Measurements from ENCODE around the gene DENND1B.

DNA sequence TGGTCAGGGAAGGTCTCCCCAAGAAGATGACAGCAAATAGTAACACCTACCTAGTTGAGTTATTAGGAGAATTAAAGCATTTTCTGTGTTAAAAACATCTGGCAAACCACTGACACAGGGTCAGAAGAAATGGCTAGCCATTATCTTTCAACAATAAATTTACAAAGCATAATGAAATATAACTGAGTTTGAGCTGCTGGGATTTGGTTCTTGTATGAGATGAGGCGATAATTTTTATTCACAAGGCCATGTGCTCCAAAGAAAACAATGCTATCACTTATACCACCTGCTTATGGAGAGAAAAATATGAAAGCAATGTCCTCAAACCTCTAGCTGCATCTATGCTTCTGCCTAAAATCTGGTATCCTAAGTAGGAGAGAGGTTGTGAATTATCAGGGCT lies 304.9 kb downstream of the DENND1B start:
- TF ChIP-seq, protein P1, sequence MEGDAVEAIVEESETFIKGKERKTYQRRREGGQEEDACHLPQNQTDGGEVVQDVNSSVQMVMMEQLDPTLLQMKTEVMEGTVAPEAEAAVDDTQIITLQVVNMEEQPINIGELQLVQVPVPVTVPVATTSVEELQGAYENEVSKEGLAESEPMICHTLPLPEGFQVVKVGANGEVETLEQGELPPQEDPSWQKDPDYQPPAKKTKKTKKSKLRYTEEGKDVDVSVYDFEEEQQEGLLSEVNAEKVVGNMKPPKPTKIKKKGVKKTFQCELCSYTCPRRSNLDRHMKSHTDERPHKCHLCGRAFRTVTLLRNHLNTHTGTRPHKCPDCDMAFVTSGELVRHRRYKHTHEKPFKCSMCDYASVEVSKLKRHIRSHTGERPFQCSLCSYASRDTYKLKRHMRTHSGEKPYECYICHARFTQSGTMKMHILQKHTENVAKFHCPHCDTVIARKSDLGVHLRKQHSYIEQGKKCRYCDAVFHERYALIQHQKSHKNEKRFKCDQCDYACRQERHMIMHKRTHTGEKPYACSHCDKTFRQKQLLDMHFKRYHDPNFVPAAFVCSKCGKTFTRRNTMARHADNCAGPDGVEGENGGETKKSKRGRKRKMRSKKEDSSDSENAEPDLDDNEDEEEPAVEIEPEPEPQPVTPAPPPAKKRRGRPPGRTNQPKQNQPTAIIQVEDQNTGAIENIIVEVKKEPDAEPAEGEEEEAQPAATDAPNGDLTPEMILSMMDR (IDR thresholded peaks at IDR 0.05): no peak
- no peak for TF ChIP-seq POLR2A (IDR thresholded peaks at IDR 0.05)
